B cell (primary cell): Measurements from ENCODE around the gene NAPSA. TPM values are rescaled to one million over a fixed set of nuclear protein-coding genes. Genes with fewer than 3 reads are reported as not detected.
"Not testable (repeated sequence)": the region's sequence is repeated elsewhere in the genome, so short reads cannot be mapped to it uniquely, and the experiment has no call there.

Experiments used
- ATAC-seq: fragments of 200-7000 bp; cut with Tn5 transposase; one replicate; pipeline ENCODE4 v1.10.0; 2021; ENCODE audit warnings: low read depth, mild to moderate bottlenecking, moderate number of reproducible peaks, moderate library complexity
- CTCF ChIA-PET: fragments of 350-600 bp; sonication (Branson Sonifier 250); formaldehyde crosslinking; loops from one replicate; lab custom pipeline; 2021; ENCODE audit warnings: antibody characterized with exemption, inconsistent platforms; lab: Charles Lee
- POLR2A ChIA-PET: fragments of 350-600 bp; sonication (Branson Sonifier 250); formaldehyde crosslinking; loops from one replicate; lab custom pipeline; 2021; ENCODE audit warnings: antibody characterized with exemption; lab: Charles Lee
- DNase-seq: peaks from one replicate; pipeline ENCODE4 v3.0.0; 2013
- H2AFZ ChIP-seq: 2 replicates; pipeline ENCODE4 v1.6.1; 2012; ENCODE audit warnings: mild to moderate bottlenecking, low read depth, low read length; ENCODE audit not compliant: insufficient read depth, poor library complexity, severe bottlenecking
- H3K27ac ChIP-seq, 2 donors: 1 replicate in 1 of 2; 2 replicates in 1 of 2; pipeline ENCODE4 v1.5.1; 2012 to 2013; ENCODE audit warnings: low read length in 2 of 2, mild to moderate bottlenecking in 2 of 2, moderate library complexity in 1 of 2
- H3K27me3 ChIP-seq, 4 experiments: fragments of 200-600 bp in 1 of 4; sonication (generic) in 1 of 4; replicated peaks in 1 of 4; 1 replicate in 2 of 4; 2 replicates in 2 of 4; pipeline versions ENCODE4 v1.6.1 to v1.7.0; 2013 to 2016; ENCODE audit warnings: low read length in 3 of 4, mild to moderate bottlenecking in 2 of 4, mixed read lengths in 1 of 4, moderate library complexity in 1 of 4; ENCODE audit not compliant: insufficient read depth in 4 of 4, control insufficient read depth in 3 of 4; ENCODE audit errors: control extremely low read depth in 1 of 4
- H3K36me3 ChIP-seq, 2 experiments: replicated peaks in 1 of 2; 1 replicate in 1 of 2; 2 replicates in 1 of 2; pipeline versions ENCODE4 v1.6.1 to v1.7.1; 2013; ENCODE audit warnings: low read length in 1 of 2; ENCODE audit not compliant: insufficient read depth in 2 of 2, control insufficient read depth in 1 of 2; ENCODE audit errors: control extremely low read depth in 1 of 2, extremely low read depth in 1 of 2
- H3K4me1 ChIP-seq, 2 donors: fragments of 200-600 bp in 1 of 2; sonication (generic) in 1 of 2; 1 replicate in 1 of 2; 2 replicates in 1 of 2; pipeline versions ENCODE4 v1.5.1 to v1.6.1; 2013 to 2017; ENCODE audit warnings: low read length in 2 of 2; ENCODE audit not compliant: control insufficient read depth in 2 of 2, insufficient read depth in 2 of 2
- H3K4me2 ChIP-seq: replicated peaks from 2 replicates; pipeline ENCODE3; 2012; ENCODE audit warnings: mild to moderate bottlenecking, low read depth, low read length; ENCODE audit not compliant: poor library complexity, severe bottlenecking
- H3K4me3 ChIP-seq, 5 experiments: fragments of 200-600 bp in 1 of 5; sonication (generic) in 1 of 5; 1 replicate in 3 of 5; 2 replicates in 2 of 5; pipeline versions ENCODE4 v1.5.1 to v1.7.0; 2011 to 2016; ENCODE audit warnings: low read length in 4 of 5, mild to moderate bottlenecking in 4 of 5, low read depth in 2 of 5, control low read depth in 1 of 5, moderate library complexity in 1 of 5; ENCODE audit not compliant: insufficient read depth in 1 of 5; ENCODE audit errors: control extremely low read depth in 1 of 5, extremely low read depth in 1 of 5
- H3K79me2 ChIP-seq: fragments of 200-600 bp; sonication (generic); one replicate; pipeline ENCODE4 v1.6.0; 2016; ENCODE audit warnings: low read length; ENCODE audit not compliant: control insufficient read depth, insufficient read depth
- H3K9ac ChIP-seq: fragments of 200-600 bp; sonication (generic); 2 replicates; pipeline ENCODE4 v1.6.1; 2017; ENCODE audit warnings: mild to moderate bottlenecking, low read length, moderate library complexity
- H3K9me3 ChIP-seq, 3 donors: one replicate each; pipeline versions ENCODE4 v1.6.1 to v1.7.1; 2013; ENCODE audit warnings: low read length in 2 of 3; ENCODE audit not compliant: control insufficient read depth in 2 of 3, insufficient read depth in 1 of 3; ENCODE audit errors: control extremely low read depth in 1 of 3
- H4K20me1 ChIP-seq: 2 replicates; pipeline ENCODE4 v1.6.0; 2012; ENCODE audit warnings: mild to moderate bottlenecking, low read length; ENCODE audit not compliant: insufficient read depth, control insufficient read depth, poor library complexity, severe bottlenecking
- H3K27ac Mint-ChIP-seq: one replicate; pipeline ENCODE4 v1.8.0; 2021; ENCODE audit warnings: mixed read lengths
- H3K27me3 Mint-ChIP-seq: one replicate; pipeline ENCODE4 v1.8.0; 2021; ENCODE audit warnings: mixed read lengths
- H3K4me1 Mint-ChIP-seq: one replicate; pipeline ENCODE4 v1.8.0; 2021; ENCODE audit warnings: mixed read lengths
- H3K4me3 Mint-ChIP-seq: one replicate; pipeline ENCODE4 v1.8.0; 2021; ENCODE audit warnings: mixed read lengths
- H3K9me3 Mint-ChIP-seq: one replicate; pipeline ENCODE4 v1.8.0; 2022; ENCODE audit warnings: mixed read lengths; ENCODE audit not compliant: insufficient read depth
- EZH2 ChIP-seq: IDR thresholded peaks from 2 replicates; pipeline ENCODE4 v1.6.1; 2012; ENCODE audit warnings: borderline replicate concordance, low read depth, mild to moderate bottlenecking, moderate library complexity, low read length; ENCODE audit not compliant: insufficient read depth, poor library complexity, severe bottlenecking
- WGBS: methylation state at CpG from one replicate; pipeline ENCODE4 v1.1.5; 2013; ENCODE audit warnings: missing lambda C conversion rate; ENCODE audit not compliant: insufficient coverage; 5-methylcytosine and 5-hydroxymethylcytosine counted together
- intact Hi-C: fragments of 100-400 bp; cut with micrococcal nuclease; formaldehyde crosslinking; loops from one replicate; pipeline ENCODE4 v1.10.0; 2022
- polyA plus RNA-seq: library from polyadenylated mRNA; depleted of rRNA; stranded (reverse); fragments of >200 nt; gene quantifications from 2 replicates; pipeline ENCODE4 v1.2.3, GENCODE V29; 2012
- total RNA-seq, 2 donors: library from RNA; stranded (reverse); fragments of 120-200 nt in 1 of 2; gene quantifications; 1 replicate in 1 of 2; 2 replicates in 1 of 2; pipeline versions ENCODE4 v1.2.3 to v1.2.4, GENCODE V29; 2013 to 2022
- TF ChIP-seq, protein P1 (sequence below): fragments of 200-600 bp; IDR thresholded peaks from one replicate; pipeline ENCODE4 v1.8.0; 2022; ENCODE audit warnings: antibody characterized with exemption, mild to moderate bottlenecking

NAPSA gene
- total and polyA plus RNA-seq, 2 donors (not counting 1 experiment from before 2014, with no cell fraction given) = 4.0 to 4.7 TPM

DNA sequence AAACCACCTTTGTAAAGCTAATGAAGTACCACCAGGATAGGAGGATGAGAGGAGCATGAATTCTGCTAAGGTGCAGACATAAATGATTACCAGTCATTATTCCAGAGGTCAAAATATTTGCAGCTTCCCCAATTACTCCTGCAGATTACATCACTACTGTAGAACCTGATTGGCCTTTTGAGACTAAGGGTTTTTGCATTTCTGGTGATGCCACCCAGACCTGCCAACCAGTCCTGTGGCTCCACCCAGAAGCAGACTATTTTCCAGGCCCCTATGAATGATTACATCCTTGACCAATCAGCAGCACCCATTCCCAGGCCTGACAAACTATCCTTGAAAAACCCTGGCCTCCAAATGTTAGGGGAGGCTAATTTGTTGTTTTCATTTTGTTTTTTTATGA is 25.1 kb downstream of the NAPSA start:
- H3K9me3 ChIP-seq = peaks cover 0 to 4% (median 0%) of the 10 kb centered on the region in 3 donors
- Mint-ChIP-seq H3K27me3 (no peaks in the 10 kb centered on the region), H3K4me3 (peak overlapping the region; percentile 86), H3K27ac (peak overlapping the region; percentile 85), H3K9me3 (no peaks in the 10 kb centered on the region), H3K4me1 (peaks cover 79% of the 10 kb centered on the region)
- H3K4me1 ChIP-seq = peaks cover 60 to 84% of the 10 kb centered on the region in 2 donors
- H3K36me3 ChIP-seq = peaks cover 0 to 51% of the 10 kb centered on the region in 2 experiments
- peak overlapping the region; percentile 37 to 63 for H3K27ac ChIP-seq
- ChIA-PET POLR2A (interaction anchor here (1.0 to 9.3 kb wide), 5 partner anchors 9 to 80 kb away, joined by 5 to 122 read pairs (median 9); partner anchors contain the start of gene KCNC3), CTCF (interaction anchor here (0.6 to 6.9 kb wide), 9 partner anchors 11 to 139 kb away, joined by 3 to 45 read pairs (median 5); partner anchors contain the start of gene KCNC3)
- H3K79me2 ChIP-seq = peaks cover 83% of the 10 kb centered on the region
- H3K4me2 ChIP-seq = peak overlapping the region; percentile 86
- ATAC-seq (no peak), DNase-seq (no peak)
- H3K4me3 ChIP-seq = peak overlapping the region; percentile 9 to 91 (median 71)
- peak overlapping the region; percentile 45 for H3K9ac ChIP-seq
- no peaks in the 10 kb centered on the region for H3K27me3 ChIP-seq
- TF ChIP-seq, protein P1, sequence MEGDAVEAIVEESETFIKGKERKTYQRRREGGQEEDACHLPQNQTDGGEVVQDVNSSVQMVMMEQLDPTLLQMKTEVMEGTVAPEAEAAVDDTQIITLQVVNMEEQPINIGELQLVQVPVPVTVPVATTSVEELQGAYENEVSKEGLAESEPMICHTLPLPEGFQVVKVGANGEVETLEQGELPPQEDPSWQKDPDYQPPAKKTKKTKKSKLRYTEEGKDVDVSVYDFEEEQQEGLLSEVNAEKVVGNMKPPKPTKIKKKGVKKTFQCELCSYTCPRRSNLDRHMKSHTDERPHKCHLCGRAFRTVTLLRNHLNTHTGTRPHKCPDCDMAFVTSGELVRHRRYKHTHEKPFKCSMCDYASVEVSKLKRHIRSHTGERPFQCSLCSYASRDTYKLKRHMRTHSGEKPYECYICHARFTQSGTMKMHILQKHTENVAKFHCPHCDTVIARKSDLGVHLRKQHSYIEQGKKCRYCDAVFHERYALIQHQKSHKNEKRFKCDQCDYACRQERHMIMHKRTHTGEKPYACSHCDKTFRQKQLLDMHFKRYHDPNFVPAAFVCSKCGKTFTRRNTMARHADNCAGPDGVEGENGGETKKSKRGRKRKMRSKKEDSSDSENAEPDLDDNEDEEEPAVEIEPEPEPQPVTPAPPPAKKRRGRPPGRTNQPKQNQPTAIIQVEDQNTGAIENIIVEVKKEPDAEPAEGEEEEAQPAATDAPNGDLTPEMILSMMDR = no peak
- TF ChIP-seq EZH2 = no peak
- intact Hi-C loops = loop anchor here (2.0 to 5.0 kb wide), 2 partner anchors 16 to 77 kb away; partner anchors contain the start of gene SPIB
- H4K20me1 ChIP-seq = peaks cover 72% of the 10 kb centered on the region
- H2AFZ ChIP-seq = no peak overlapping the region

DNA sequence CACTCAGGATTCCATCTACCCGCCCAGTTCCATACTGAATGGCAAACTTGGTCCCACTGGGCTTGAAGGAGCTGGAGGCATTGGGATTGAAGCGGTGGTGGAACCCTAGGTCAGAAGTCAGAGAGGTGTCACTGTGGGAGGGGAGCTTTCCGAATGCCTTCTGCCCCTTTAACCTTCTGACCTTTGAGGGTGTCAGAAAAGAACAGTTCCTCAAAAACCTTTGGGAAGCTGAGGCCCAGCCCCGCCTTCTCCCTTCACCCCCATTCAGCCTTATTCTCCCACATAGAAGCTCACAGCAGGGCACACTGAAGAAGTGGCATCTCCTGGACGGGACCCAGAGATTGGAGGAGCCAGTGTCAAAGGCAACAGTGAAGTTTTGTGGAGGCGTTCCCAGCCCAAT is 28.4 kb downstream of the NAPSA start:
- Histone ChIP-seq H3K79me2 (peaks cover 72% of the 10 kb centered on the region), H3K36me3 (peaks cover 0 to 66% of the 10 kb centered on the region in 2 experiments), H3K4me2 (peak overlapping the region; percentile 6), H4K20me1 (peaks cover 87% of the 10 kb centered on the region), H3K27ac (peak overlapping the region in 1 of 2 donors; percentile 2), H3K9me3 (peaks cover 0 to 19% (median 0%) of the 10 kb centered on the region in 3 donors), H3K4me1 (peaks cover 71 to 100% of the 10 kb centered on the region in 2 donors)
- no CpG with 5 or more reads among the region's 6 CpGs for WGBS
- H3K9me3 Mint-ChIP-seq, H3K9ac ChIP-seq, H2AFZ ChIP-seq, H3K27me3 ChIP-seq, DNase-seq, H3K4me3 Mint-ChIP-seq, intact Hi-C loops, H3K27me3 Mint-ChIP-seq, ATAC-seq, POLR2A ChIA-PET, H3K4me3 ChIP-seq: not testable (repeated sequence)
- H3K4me1 Mint-ChIP-seq = peaks cover 90% of the 10 kb centered on the region
- CTCF ChIA-PET = interaction anchor here (0.6 to 5.0 kb wide), 2 partner anchors 21 to 1890 kb away, joined by 3 to 28 read pairs; no protein-coding TSS in a partner anchor
- peak overlapping the region; percentile 71 for H3K27ac Mint-ChIP-seq
